Mesendoderm (in vitro differentiated cells): Measurements from ENCODE around the gene ADISSP.

ENCODE experiments used
- DNase-seq: peaks from one replicate; pipeline ENCODE4 v3.0.0; 2013
- H2AK5ac ChIP-seq: 2 replicates; pipeline ENCODE4 v1.6.1; 2013; ENCODE audit warnings: low read length, inconsistent platforms
- H2BK120ac ChIP-seq: 2 replicates; pipeline ENCODE4 v1.6.1; 2013; ENCODE audit warnings: low read depth, mild to moderate bottlenecking, low read length, moderate library complexity, mixed read lengths
- H2BK15ac ChIP-seq: replicated peaks from 2 replicates; pipeline ENCODE4 v1.6.1; 2013; ENCODE audit warnings: low read depth, mild to moderate bottlenecking, moderate library complexity
- H2BK5ac ChIP-seq: 2 replicates; pipeline ENCODE4 v1.6.1; 2013; ENCODE audit warnings: low read length, inconsistent platforms
- H3K18ac ChIP-seq: 2 replicates; pipeline ENCODE4 v1.6.1; 2013; ENCODE audit warnings: mild to moderate bottlenecking, low read length, mixed read lengths
- H3K23ac ChIP-seq: one replicate; pipeline ENCODE4 v1.6.1; 2013; ENCODE audit warnings: low read length
- H3K27ac ChIP-seq: 2 replicates; pipeline ENCODE4 v1.5.1; 2013; ENCODE audit warnings: low read depth, mild to moderate bottlenecking, inconsistent platforms, low read length, moderate library complexity
- H3K27me3 ChIP-seq: 2 replicates; pipeline ENCODE4 v1.6.1; 2013; ENCODE audit warnings: low read length, control low read depth, mild to moderate bottlenecking, inconsistent platforms; ENCODE audit not compliant: insufficient read depth, poor library complexity
- H3K36me3 ChIP-seq: 2 replicates; pipeline ENCODE4 v1.6.1; 2013; ENCODE audit warnings: low read length, inconsistent platforms; ENCODE audit not compliant: control insufficient read depth, insufficient read depth
- H3K4ac ChIP-seq: one replicate; pipeline ENCODE4 v1.6.1; 2013; ENCODE audit warnings: low read depth, mild to moderate bottlenecking, low read length, moderate library complexity
- H3K4me1 ChIP-seq: 2 replicates; pipeline ENCODE4 v1.6.1; 2013; ENCODE audit warnings: low read depth, low read length, inconsistent platforms; ENCODE audit not compliant: control insufficient read depth
- H3K4me2 ChIP-seq: 2 replicates; pipeline ENCODE4 v1.6.1; 2013; ENCODE audit warnings: low read length
- H3K4me3 ChIP-seq: 2 replicates; pipeline ENCODE4 v1.5.1; 2013; ENCODE audit warnings: mild to moderate bottlenecking, low read length
- H3K56ac ChIP-seq: one replicate; pipeline ENCODE4 v1.6.1; 2013; ENCODE audit warnings: low read length
- H3K79me1 ChIP-seq: 2 replicates; pipeline ENCODE4 v1.6.1; 2013; ENCODE audit warnings: low read length, inconsistent platforms
- H3K79me2 ChIP-seq: 2 replicates; pipeline ENCODE4 v1.6.1; 2013; ENCODE audit warnings: mild to moderate bottlenecking, low read length; ENCODE audit not compliant: control insufficient read depth, insufficient read depth
- H3K9ac ChIP-seq: 2 replicates; pipeline ENCODE4 v1.6.1; 2013; ENCODE audit warnings: low read length, inconsistent platforms
- H4K5ac ChIP-seq: one replicate; pipeline ENCODE4 v1.6.1; 2013; ENCODE audit warnings: low read length
- H4K8ac ChIP-seq: one replicate; pipeline ENCODE4 v1.6.1; 2013; ENCODE audit warnings: low read depth, mild to moderate bottlenecking, control low read depth, low read length, moderate library complexity
- WGBS: extraction: QIAGEN DNeasy Blood & Tissue Kit; methylation state at CpG from one replicate; pipeline ENCODE4 v1.1.7; 2013; ENCODE audit warnings: low lambda C conversion rate, missing lambda C conversion rate; ENCODE audit not compliant: insufficient coverage; ENCODE audit errors: extremely low coverage; 5-methylcytosine and 5-hydroxymethylcytosine counted together

Gene ADISSP

DNA sequence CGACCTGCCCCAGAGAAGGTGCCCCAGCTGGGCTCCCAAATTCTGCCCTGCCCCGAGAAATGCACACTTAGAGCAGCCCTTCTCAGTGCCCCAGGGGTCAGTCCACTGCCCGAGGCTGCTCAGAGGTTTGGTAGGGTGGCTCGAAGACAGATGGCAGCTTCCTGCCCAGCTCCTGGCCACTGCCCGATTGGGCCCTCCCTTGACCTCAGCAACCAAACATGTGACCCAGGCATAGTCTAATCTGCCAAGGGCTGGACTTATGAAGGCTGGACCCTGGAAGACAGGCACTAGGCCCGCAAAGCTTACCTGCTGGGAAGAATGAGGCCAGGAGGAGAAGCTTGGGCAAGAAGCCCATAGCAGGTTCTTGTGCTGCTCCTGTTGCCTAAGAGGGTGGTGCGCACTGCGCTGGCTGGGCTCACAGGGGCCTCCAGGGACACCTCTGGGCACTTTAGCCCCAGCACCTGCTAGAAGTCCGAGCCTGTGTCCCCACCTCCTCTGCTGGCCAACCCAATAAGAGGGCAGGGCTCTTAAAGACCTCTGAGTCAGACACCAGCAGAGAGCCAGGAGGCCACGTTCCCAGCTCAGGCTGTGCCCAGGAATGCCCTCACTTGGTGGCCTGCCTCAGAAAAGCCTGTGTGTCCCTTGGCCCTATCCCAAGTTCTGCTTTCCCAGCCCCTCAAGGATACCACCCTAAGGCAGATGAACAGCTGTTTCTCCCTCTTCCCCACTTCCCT lies 60.6 kb downstream of the ADISSP start:
- H2BK15ac ChIP-seq: no peak overlapping the region
- H3K4me2 ChIP-seq: no peak overlapping the region
- H3K4me3 ChIP-seq: no peak overlapping the region
- no peak overlapping the region for H2BK5ac ChIP-seq
- no peaks in the 10 kb centered on the region for H3K79me1 ChIP-seq
- no peak overlapping the region for H3K4ac ChIP-seq
- no peak overlapping the region for H2BK120ac ChIP-seq
- H3K23ac ChIP-seq: no peak overlapping the region
- H3K27ac ChIP-seq: no peak overlapping the region
- no peak overlapping the region for H2AK5ac ChIP-seq
- no peak overlapping the region for H4K5ac ChIP-seq
- WGBS: no CpG with 5 or more reads among the region's 10 CpGs
- H3K27me3 ChIP-seq: no peaks in the 10 kb centered on the region
- H3K56ac ChIP-seq: no peak overlapping the region
- no peaks in the 10 kb centered on the region for H3K4me1 ChIP-seq
- no peak for DNase-seq
- H3K18ac ChIP-seq: no peak overlapping the region
- no peak overlapping the region for H4K8ac ChIP-seq
- no peaks in the 10 kb centered on the region for H3K36me3 ChIP-seq
- no peaks in the 10 kb centered on the region for H3K79me2 ChIP-seq
- no peak overlapping the region for H3K9ac ChIP-seq

DNA sequence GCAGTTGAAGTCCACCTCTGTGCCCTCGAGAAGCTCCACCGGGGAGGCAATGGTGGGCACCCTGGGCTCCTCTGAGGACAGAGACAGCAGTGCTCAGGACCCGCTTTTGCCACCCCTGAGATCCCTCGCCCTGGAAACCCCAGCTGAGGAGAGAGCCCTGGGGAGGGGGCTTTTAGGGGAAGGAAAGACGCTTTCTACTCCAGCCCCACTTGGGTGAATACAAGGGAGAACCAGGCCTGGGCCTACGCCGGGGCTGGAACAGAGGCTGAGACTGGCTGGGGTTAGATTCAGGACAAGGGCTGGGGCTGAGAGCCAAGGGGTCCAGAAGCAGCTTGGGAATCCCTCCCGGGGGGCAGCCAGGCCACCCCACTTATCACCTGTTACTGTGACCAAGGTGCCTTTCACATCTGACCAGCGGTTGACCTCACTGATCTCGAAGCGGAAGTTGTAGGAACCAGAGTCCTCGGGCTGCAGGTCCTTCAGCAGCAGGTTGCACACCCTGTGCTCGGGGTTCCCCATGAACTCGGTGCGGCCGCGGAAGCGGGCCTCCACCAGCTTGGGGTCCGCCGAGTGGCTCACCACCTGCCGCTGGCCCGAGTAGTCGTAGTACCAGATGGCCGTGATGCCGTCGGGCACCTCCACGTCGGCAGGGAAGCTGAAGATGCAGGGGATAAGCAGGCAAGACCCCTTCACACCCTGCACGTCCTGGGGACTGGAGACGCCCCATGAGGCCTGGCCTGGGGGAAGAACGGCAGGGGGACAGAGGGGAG lies 61.4 kb downstream of the ADISSP start:
- Histone ChIP-seq H3K36me3 (no peaks in the 10 kb centered on the region), H3K4ac (no peak overlapping the region), H3K27me3 (no peaks in the 10 kb centered on the region), H3K79me1 (no peaks in the 10 kb centered on the region), H3K18ac (no peak overlapping the region), H3K4me3 (no peak overlapping the region), H3K79me2 (no peaks in the 10 kb centered on the region), H2BK5ac (no peak overlapping the region), H3K4me1 (no peaks in the 10 kb centered on the region), H3K27ac (no peak overlapping the region), H4K5ac (no peak overlapping the region), H4K8ac (no peak overlapping the region), H2BK15ac (no peak overlapping the region), H2BK120ac (no peak overlapping the region), H2AK5ac (no peak overlapping the region), H3K9ac (no peak overlapping the region), H3K4me2 (no peak overlapping the region), H3K23ac (no peak overlapping the region), H3K56ac (no peak overlapping the region)
- DNase-seq: no peak
- WGBS: no CpG with 5 or more reads among the region's 31 CpGs

DNA sequence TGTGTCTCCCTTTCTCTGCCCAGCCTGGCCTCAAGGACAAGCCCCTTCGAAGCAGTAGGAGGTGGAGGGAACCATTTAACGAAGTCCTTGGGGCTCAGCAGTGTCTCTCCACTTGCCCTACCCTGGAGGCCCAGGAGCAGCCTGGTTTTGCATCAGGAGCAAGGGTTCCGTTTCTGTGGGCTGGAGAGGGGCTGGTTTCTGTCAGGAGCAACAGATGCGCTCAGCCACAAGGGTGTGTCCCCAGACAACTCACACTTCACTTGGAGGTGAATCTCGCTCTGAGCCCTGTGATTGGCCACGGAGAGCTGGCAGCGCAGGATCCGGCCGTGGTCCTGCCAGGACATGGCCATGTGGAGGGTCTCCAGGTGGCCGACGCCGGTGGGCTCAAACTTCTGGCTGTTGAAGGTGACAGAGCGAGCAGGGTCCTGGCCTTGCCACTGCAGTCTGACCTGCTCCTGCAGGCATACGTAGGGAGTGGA lies 62.0 kb downstream of the ADISSP start:
- no CpG with 5 or more reads among the region's 14 CpGs for WGBS
- Histone ChIP-seq H3K27me3 (no peaks in the 10 kb centered on the region), H3K27ac (no peak overlapping the region), H3K18ac (no peak overlapping the region), H3K56ac (no peak overlapping the region), H2BK120ac (no peak overlapping the region), H3K4me3 (no peak overlapping the region), H3K9ac (no peak overlapping the region), H3K36me3 (no peaks in the 10 kb centered on the region), H2BK5ac (no peak overlapping the region), H3K23ac (no peak overlapping the region), H3K4me2 (no peak overlapping the region), H4K8ac (no peak overlapping the region), H4K5ac (no peak overlapping the region), H3K4ac (no peak overlapping the region), H2AK5ac (no peak overlapping the region), H2BK15ac (no peak overlapping the region), H3K4me1 (no peaks in the 10 kb centered on the region), H3K79me2 (no peaks in the 10 kb centered on the region), H3K79me1 (no peaks in the 10 kb centered on the region)
- DNase-seq: no peak

DNA sequence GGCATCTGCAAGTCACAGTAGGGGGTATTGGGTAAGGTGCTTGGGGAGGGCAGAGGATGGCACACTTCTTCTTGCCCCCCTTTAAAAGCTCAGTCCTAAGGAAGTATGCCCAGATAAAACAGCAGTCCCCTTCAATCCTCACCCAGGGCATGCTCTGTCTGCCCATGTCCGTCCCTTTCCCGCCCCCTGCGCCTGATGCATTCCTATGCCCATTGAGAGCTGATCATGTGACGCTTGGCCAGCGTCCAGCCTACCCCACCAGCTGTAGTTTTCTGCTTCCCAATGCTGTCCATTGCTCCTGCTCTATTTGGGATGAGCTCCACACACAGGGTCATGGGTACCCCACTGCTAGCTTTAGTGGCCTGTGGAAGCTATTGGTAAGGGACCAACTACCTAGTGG lies 63.5 kb downstream of the ADISSP start:
- H3K4me1 ChIP-seq: no peaks in the 10 kb centered on the region
- no peak overlapping the region for H3K9ac ChIP-seq
- H3K18ac ChIP-seq: no peak overlapping the region
- H2BK120ac ChIP-seq: no peak overlapping the region
- H3K23ac ChIP-seq: no peak overlapping the region
- H2BK15ac ChIP-seq: no peak overlapping the region
- H3K79me2 ChIP-seq: no peaks in the 10 kb centered on the region
- no peak overlapping the region for H3K4me3 ChIP-seq
- H4K5ac ChIP-seq: no peak overlapping the region
- WGBS: no CpG with 5 or more reads among the region's 5 CpGs
- H3K4ac ChIP-seq: no peak overlapping the region
- no peak overlapping the region for H4K8ac ChIP-seq
- H3K4me2 ChIP-seq: no peak overlapping the region
- H2AK5ac ChIP-seq: no peak overlapping the region
- no peak overlapping the region for H3K27ac ChIP-seq
- H3K56ac ChIP-seq: no peak overlapping the region
- H3K36me3 ChIP-seq: no peaks in the 10 kb centered on the region
- no peak overlapping the region for H2BK5ac ChIP-seq
- no peaks in the 10 kb centered on the region for H3K27me3 ChIP-seq
- DNase-seq: no peak
- H3K79me1 ChIP-seq: no peaks in the 10 kb centered on the region
